GM18502 (cell line): Measurements from ENCODE around the gene FHIT.
"Not testable (repeated sequence)": the region's sequence is repeated elsewhere in the genome, so short reads cannot be mapped to it uniquely, and the experiment has no call there.

ENCODE experiments used
- ATAC-seq: cut with Tn5 transposase; IDR thresholded peaks from one replicate; pipeline ENCODE4 v1.9.1; 2021; ENCODE audit warnings: mild to moderate bottlenecking; ENCODE audit not compliant: unreplicated experiment, poor library complexity

The FHIT gene

GRCh38 chr3:61231693-61232092 lies 19.6 kb downstream of the FHIT start:
- no peak for ATAC-seq

- no peak for ATAC-seq
Observed at GRCh38 chr3:61227799-61228198, 23.5 kb downstream of the FHIT start.

- ATAC-seq, result no peak
Observed at GRCh38 chr3:61226166-61226686, 25.0 kb downstream of the FHIT start.

- no peak for ATAC-seq
Observed at GRCh38 chr3:61224823-61225222, 26.4 kb downstream of the FHIT start.

GRCh38 chr3:61223451-61223850 lies 27.8 kb downstream of the FHIT start:
- no peak for ATAC-seq

GRCh38 chr3:61222467-61222866 lies 28.8 kb downstream of the FHIT start:
- no peak for ATAC-seq

GRCh38 chr3:61221759-61222362 lies 29.4 kb downstream of the FHIT start:
- ATAC-seq, result no peak

- ATAC-seq, result no peak
Observed at GRCh38 chr3:61218504-61218903, 32.7 kb downstream of the FHIT start.

- not testable (repeated sequence) for ATAC-seq
Observed at GRCh38 chr3:61216171-61216570, 35.1 kb downstream of the FHIT start.

- no peak for ATAC-seq
Observed at GRCh38 chr3:61202086-61202485, 49.2 kb downstream of the FHIT start.

GRCh38 chr3:61201071-61201470 lies 50.2 kb downstream of the FHIT start:
- ATAC-seq, result no peak

- ATAC-seq, result no peak
Observed at GRCh38 chr3:61200270-61200669, 51.0 kb downstream of the FHIT start.

GRCh38 chr3:61199843-61200242 lies 51.4 kb downstream of the FHIT start:
- ATAC-seq, result no peak

GRCh38 chr3:61194892-61195538 lies 56.2 kb downstream of the FHIT start:
- no peak for ATAC-seq

- no peak for ATAC-seq
Observed at GRCh38 chr3:61192222-61192621, 59.0 kb downstream of the FHIT start.

GRCh38 chr3:61190205-61190604 lies 61.0 kb downstream of the FHIT start:
- not testable (repeated sequence) for ATAC-seq

GRCh38 chr3:61186030-61186429 lies 65.2 kb downstream of the FHIT start:
- ATAC-seq, result no peak

- no peak for ATAC-seq
Observed at GRCh38 chr3:61184956-61185355, 66.3 kb downstream of the FHIT start.

- peak; percentile 41 for ATAC-seq
Observed at GRCh38 chr3:61182662-61183061, 68.6 kb downstream of the FHIT start.

- peak; percentile 99 for ATAC-seq
Observed at GRCh38 chr3:61181874-61182273, 69.4 kb downstream of the FHIT start.

- ATAC-seq, result no peak
Observed at GRCh38 chr3:61180206-61180605, 71.0 kb downstream of the FHIT start.

GRCh38 chr3:61178167-61178566 lies 73.1 kb downstream of the FHIT start:
- ATAC-seq, result no peak
